ENCODE results near the gene NMNAT2.

The NMNAT2 gene

GRCh38 chr1:183289051-183289496, 129.1 kb downstream of the NMNAT2 start:
- DNase-seq (ENCODE audit: low read depth) = no peak
- H3K4me3 ChIP-seq (ENCODE audit: low read depth, low read length) = no peak overlapping the region
- TF ChIP-seq MAX (IDR thresholded peaks at IDR 0.05; ENCODE audit: low read depth, low read length) (no peak), MYC (IDR thresholded peaks at IDR 0.05; ENCODE audit: low read depth, low read length) (no peak), CTCF (IDR thresholded peaks at IDR 0.05; ENCODE audit: low read depth, low read length) (no peak), POLR2A (IDR thresholded peaks at IDR 0.05; ENCODE audit: extremely low read depth, insufficient read length) (no peak)

- no peak overlapping the region for H3K4me3 ChIP-seq (ENCODE audit: low read depth, low read length)
- TF ChIP-seq MYC (IDR thresholded peaks at IDR 0.05; ENCODE audit: low read depth, low read length) (no peak), POLR2A (IDR thresholded peaks at IDR 0.05; ENCODE audit: extremely low read depth, insufficient read length) (no peak), CTCF (IDR thresholded peaks at IDR 0.05; ENCODE audit: low read depth, low read length) (no peak), MAX (IDR thresholded peaks at IDR 0.05; ENCODE audit: low read depth, low read length) (no peak)
- no peak for DNase-seq (ENCODE audit: low read depth)
Measured at GRCh38 chr1:183288583-183288982, 129.6 kb downstream of the NMNAT2 start.

- no peak for DNase-seq (ENCODE audit: low read depth)
- no peak overlapping the region for H3K4me3 ChIP-seq (ENCODE audit: low read depth, low read length)
- TF ChIP-seq MAX (IDR thresholded peaks at IDR 0.05; ENCODE audit: low read depth, low read length) (no peak), POLR2A (IDR thresholded peaks at IDR 0.05; ENCODE audit: extremely low read depth, insufficient read length) (no peak), MYC (IDR thresholded peaks at IDR 0.05; ENCODE audit: low read depth, low read length) (no peak), CTCF (IDR thresholded peaks at IDR 0.05; ENCODE audit: low read depth, low read length) (no peak)
Measured at GRCh38 chr1:183287191-183287675, 130.9 kb downstream of the NMNAT2 start.

- TF ChIP-seq MYC (IDR thresholded peaks at IDR 0.05; ENCODE audit: low read depth, low read length) (no peak), POLR2A (IDR thresholded peaks at IDR 0.05; ENCODE audit: extremely low read depth, insufficient read length) (no peak), CTCF (IDR thresholded peaks at IDR 0.05; ENCODE audit: low read depth, low read length) (no peak), MAX (IDR thresholded peaks at IDR 0.05; ENCODE audit: low read depth, low read length) (no peak)
- no peak for DNase-seq (ENCODE audit: low read depth)
- H3K4me3 ChIP-seq (ENCODE audit: low read depth, low read length) = no peak overlapping the region
Measured at GRCh38 chr1:183285746-183286145, 132.4 kb downstream of the NMNAT2 start.

GRCh38 chr1:183285256-183285655, 132.9 kb downstream of the NMNAT2 start:
- no peak overlapping the region for H3K4me3 ChIP-seq (ENCODE audit: low read depth, low read length)
- TF ChIP-seq POLR2A (IDR thresholded peaks at IDR 0.05; ENCODE audit: extremely low read depth, insufficient read length) (no peak), CTCF (IDR thresholded peaks at IDR 0.05; ENCODE audit: low read depth, low read length) (no peak), MAX (IDR thresholded peaks at IDR 0.05; ENCODE audit: low read depth, low read length) (no peak), MYC (IDR thresholded peaks at IDR 0.05; ENCODE audit: low read depth, low read length) (no peak)
- DNase-seq (ENCODE audit: low read depth) = no peak
